Dedifferentiated amniotic fluid mesenchymal stem cell (primary cell): ENCODE measurements around the gene PRKAR1B.

ENCODE experiments used
- DNase-seq: peaks from one replicate; pipeline ENCODE4 v3.0.0-alpha.2; 2016; ENCODE audit errors: extremely low spot score

Gene PRKAR1B

GRCh38 chr7:541661-542060 lies 185.4 kb downstream of the PRKAR1B start:
- DNase-seq, result no peak

GRCh38 chr7:540997-541396 lies 186.1 kb downstream of the PRKAR1B start:
- no peak for DNase-seq

GRCh38 chr7:540579-540978 lies 186.5 kb downstream of the PRKAR1B start:
- DNase-seq, result no peak

GRCh38 chr7:539731-540411 lies 187.2 kb downstream of the PRKAR1B start:
- no peak for DNase-seq

GRCh38 chr7:538764-539685 lies 188.1 kb downstream of the PRKAR1B start:
- no peak for DNase-seq

- peak; percentile 56 for DNase-seq
Observed at GRCh38 chr7:537911-538634, 189.0 kb downstream of the PRKAR1B start.

GRCh38 chr7:536231-536630 lies 190.8 kb downstream of the PRKAR1B start:
- no peak for DNase-seq

GRCh38 chr7:534959-535358 lies 192.1 kb downstream of the PRKAR1B start:
- no peak for DNase-seq

- DNase-seq, result no peak
Observed at GRCh38 chr7:534075-534474, 193.0 kb downstream of the PRKAR1B start.

- no peak for DNase-seq
Observed at GRCh38 chr7:533266-533665, 193.8 kb downstream of the PRKAR1B start.

- DNase-seq, result no peak
Observed at GRCh38 chr7:532379-533143, 194.5 kb downstream of the PRKAR1B start.

- no peak for DNase-seq
Observed at GRCh38 chr7:531777-532176, 195.3 kb downstream of the PRKAR1B start.

- no peak for DNase-seq
Observed at GRCh38 chr7:528451-528850, 198.6 kb downstream of the PRKAR1B start.

GRCh38 chr7:527723-528122 lies 199.4 kb downstream of the PRKAR1B start:
- DNase-seq, result no peak

GRCh38 chr7:526460-527034 lies 200.5 kb downstream of the PRKAR1B start:
- DNase-seq, result no peak

- no peak for DNase-seq
Observed at GRCh38 chr7:525740-526139, 201.3 kb downstream of the PRKAR1B start.

- DNase-seq, result no peak
Observed at GRCh38 chr7:524800-525199, 202.3 kb downstream of the PRKAR1B start.

GRCh38 chr7:523347-524336 lies 203.4 kb downstream of the PRKAR1B start:
- no peak for DNase-seq

GRCh38 chr7:522951-523314 lies 204.1 kb downstream of the PRKAR1B start:
- no peak for DNase-seq
